Heart left ventricle (tissue), 13 donors: ENCODE measurements around the gene PXK.

ENCODE experiments used
- POLR2A ChIP-seq, 2 donors: fragments of 450-650 bp; IDR thresholded peaks; one replicate each; pipeline ENCODE4 v1.6.1; 2017; ENCODE audit warnings: antibody characterized with exemption in 2 of 2, mild to moderate bottlenecking in 2 of 2, moderate library complexity in 2 of 2
- TF ChIP-seq, protein P1 (sequence below), 12 donors: fragments of 200-600 bp; sonication (generic) in 4 of 12; IDR thresholded peaks; one replicate each; pipeline versions ENCODE4 v1.5.0 to v1.8.0; 2018 to 2022; ENCODE audit warnings: antibody characterized with exemption in 12 of 12, mild to moderate bottlenecking in 5 of 12
- donor health status: ischemic (EF 13 %, LVEDD 7.1; RV severe dilation, severe dysfunction).
- donor health status: DM: no; HTN: yes; CAD: no.
- donor health status: DM: no; HTN: no; CAD: no.
- donor health status: ischemic (EF 25% LVEDD 6.9; RV normal size, moderate dysfunction).
- donor health status: ischemic (EF 25% LVEDD 5.7; RV mildly dilated, moderate dysfunction).
- donor health status: ischemic (EF 35%, LVEDD 5.7; RV mildly dilated, moderate dysfunction).
- donor health status: nonischemic (EF 11% LVEDD 7.7; RV severe dilation, severe dysfunction).
- donor health status: DM: yes; HTN: yes; CAD: no.
- donor health status: PGD.
- donor health status: ischemic (EF 29% LVEDD 5.4; RV normal size, mild dysfunction).
- donor health status: nonischemic (EF 23%, LVEDD 6.1; RV moderate dilation, normal function).

DNA sequence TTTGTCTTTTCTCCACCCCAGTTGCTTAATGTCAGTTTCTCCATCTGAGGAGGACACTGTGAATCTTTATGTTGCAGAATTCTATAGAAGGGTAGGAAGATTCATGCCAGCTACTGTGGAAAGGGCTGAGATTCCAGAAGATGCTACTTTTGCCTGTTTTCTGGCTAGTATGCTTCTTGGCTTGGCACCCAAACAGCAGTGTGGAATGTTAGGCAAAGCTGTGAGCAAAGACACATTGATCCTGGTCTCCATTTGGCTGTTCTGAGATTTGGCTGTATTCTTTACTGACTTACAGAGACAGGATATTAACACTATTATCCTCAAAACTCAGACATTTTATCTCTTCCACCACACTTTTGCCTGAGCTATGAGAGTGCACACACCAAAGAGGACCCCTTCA, 61.6 kb downstream of the PXK start:
- TF ChIP-seq, protein P1, sequence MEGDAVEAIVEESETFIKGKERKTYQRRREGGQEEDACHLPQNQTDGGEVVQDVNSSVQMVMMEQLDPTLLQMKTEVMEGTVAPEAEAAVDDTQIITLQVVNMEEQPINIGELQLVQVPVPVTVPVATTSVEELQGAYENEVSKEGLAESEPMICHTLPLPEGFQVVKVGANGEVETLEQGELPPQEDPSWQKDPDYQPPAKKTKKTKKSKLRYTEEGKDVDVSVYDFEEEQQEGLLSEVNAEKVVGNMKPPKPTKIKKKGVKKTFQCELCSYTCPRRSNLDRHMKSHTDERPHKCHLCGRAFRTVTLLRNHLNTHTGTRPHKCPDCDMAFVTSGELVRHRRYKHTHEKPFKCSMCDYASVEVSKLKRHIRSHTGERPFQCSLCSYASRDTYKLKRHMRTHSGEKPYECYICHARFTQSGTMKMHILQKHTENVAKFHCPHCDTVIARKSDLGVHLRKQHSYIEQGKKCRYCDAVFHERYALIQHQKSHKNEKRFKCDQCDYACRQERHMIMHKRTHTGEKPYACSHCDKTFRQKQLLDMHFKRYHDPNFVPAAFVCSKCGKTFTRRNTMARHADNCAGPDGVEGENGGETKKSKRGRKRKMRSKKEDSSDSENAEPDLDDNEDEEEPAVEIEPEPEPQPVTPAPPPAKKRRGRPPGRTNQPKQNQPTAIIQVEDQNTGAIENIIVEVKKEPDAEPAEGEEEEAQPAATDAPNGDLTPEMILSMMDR (IDR thresholded peaks at IDR 0.05) = no peak
- no peak for TF ChIP-seq POLR2A (IDR thresholded peaks at IDR 0.05)
